AG20443 (cell line): ENCODE measurements around the gene MEDAG.
A peak's percentile ranks its signal among the peaks of the same experiment; 100 is the strongest.

Experiments
- DNase-seq: peaks from one replicate; pipeline ENCODE4 v3.0.0; 2012; ENCODE audit warnings: low spot score, mixed read lengths

The MEDAG gene

GRCh38 chr13:30872685-30873461 lies 33.2 kb upstream of the MEDAG start:
- DNase-seq, result peak; percentile 74

- DNase-seq, result no peak
Observed at GRCh38 chr13:30873499-30873898, 32.6 kb upstream of the MEDAG start.

GRCh38 chr13:30874111-30874510 lies 32.0 kb upstream of the MEDAG start:
- DNase-seq, result no peak

- peak; percentile 50 for DNase-seq
Observed at GRCh38 chr13:30874561-30874960, 31.5 kb upstream of the MEDAG start.

- DNase-seq, result peak; percentile 42
Observed at GRCh38 chr13:30877335-30877734, 28.7 kb upstream of the MEDAG start.

DNA sequence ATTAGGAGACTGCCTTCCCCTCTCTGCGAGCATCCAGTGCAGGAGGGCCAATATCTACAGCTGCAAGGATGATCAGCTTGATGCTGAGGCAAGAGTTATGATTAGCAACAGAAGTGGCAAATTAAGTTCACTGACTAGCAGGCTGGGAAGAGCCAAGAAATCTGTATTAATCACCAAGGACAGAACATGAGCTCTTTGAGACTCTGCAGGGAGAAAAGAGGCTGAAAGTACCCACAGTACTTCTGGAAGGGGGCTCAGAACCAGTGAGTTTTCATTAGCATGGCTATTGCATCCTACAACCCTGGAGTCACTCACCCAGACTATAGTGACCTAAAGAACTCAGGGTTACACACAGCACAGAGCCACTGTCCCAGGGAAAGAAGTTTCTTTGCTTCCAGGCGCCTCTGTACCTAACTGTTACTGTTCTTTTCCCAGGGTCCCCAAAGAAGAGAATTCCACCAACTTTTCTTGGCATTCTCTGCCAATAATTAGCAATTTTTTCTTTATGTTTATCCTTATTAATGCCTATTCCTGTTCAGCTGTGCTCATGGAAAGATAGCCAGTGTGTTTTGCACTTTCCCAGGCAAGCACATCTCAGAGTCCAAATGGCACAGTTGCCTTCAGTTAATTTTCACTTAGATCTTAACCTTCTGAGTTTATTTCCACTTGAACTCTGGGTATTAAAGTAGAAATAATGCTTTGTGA lies 25.8 kb upstream of the MEDAG start:
- DNase-seq, result peak; percentile 53

DNA sequence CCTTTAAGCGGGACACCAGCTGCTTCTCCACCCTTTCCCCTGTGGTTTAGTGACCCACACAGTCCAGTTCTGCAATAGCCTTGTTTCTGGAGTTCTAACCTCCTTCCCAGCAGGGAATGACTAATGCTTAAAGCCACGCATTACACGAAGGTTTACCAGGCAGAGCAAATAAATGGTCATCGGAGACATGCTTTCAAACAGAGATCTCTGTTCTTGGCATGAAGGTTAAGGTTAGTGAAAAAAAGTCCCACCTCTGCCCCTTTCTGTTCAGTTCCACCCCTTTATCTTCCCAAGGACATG lies 25.3 kb upstream of the MEDAG start:
- DNase-seq, result peak; percentile 84

GRCh38 chr13:30881191-30881651 lies 24.9 kb upstream of the MEDAG start:
- no peak for DNase-seq

- no peak for DNase-seq
Observed at GRCh38 chr13:30882026-30882850, 23.8 kb upstream of the MEDAG start.

- no peak for DNase-seq
Observed at GRCh38 chr13:30882996-30883766, 22.9 kb upstream of the MEDAG start.

DNA sequence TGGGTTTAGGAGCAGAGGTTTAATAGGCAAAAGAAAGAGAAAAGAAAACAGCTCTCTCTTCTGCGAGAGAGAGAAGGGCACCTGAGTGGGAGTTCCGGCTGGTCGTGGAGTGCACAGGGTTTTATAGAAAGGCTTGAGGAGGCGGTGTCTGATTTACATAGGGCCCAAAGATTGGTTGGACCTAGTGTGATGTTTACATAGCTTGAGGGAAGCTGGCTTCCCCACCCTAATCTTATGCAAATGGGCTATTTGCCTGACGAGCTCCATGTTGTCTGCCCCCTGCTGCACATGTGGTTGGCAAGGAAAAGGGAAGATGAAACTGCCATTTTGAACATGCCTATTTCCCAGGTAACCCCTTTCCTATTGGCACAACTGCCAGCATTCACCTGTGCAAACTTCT lies 21.5 kb upstream of the MEDAG start:
- DNase-seq, result no peak

GRCh38 chr13:30889196-30889690 lies 16.8 kb upstream of the MEDAG start:
- no peak for DNase-seq

GRCh38 chr13:30892966-30893365 lies 13.1 kb upstream of the MEDAG start:
- DNase-seq, result peak; percentile 74

GRCh38 chr13:30895773-30896172 lies 10.3 kb upstream of the MEDAG start:
- DNase-seq, result peak; percentile 88

DNA sequence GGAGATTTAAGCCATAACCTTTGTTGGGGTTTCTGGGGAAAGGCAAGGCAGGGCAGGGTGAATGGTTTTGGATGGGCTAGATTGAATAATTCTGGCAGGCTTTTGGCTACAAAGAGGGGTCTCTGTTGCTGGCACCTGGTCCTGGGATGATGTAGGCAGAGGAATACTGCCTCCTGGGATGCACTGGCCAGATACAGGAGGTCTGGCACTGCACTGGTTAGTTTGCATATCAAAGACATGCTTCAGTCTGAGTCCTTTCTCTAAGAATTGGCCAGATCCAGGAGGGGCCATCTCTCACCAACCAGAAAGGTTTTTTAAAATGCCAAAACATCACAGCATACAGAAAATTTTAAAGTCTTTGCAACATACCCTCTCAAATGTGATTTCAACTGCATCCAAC lies 8.0 kb upstream of the MEDAG start:
- no peak for DNase-seq

DNA sequence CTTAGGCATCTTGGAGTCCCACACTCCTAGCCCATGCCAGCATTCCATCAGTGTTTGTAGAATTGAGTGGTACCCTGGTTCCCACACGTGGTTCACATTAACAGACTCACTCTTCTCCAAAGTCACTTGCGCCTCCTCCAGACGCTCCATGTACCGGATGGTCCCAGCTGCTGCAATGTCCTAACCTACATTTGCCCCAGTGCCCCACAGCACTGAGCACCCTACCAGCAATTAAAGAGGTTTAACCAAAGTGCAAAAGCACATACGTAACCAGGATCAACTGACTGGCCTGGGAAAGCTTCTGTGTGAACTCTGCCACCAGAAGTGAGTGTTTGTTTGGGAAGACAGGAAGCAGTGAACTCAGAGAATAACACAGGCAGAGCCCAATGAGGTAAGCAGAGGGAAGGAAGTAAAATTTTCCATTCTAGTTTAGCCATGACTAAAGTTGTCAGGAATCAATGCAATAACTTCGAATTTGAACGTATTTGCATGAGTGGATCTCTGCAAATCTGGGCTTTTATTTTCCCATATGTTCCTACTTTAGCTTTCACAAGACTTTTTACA lies 7.3 kb upstream of the MEDAG start:
- DNase-seq, result peak; percentile 82

- DNase-seq, result no peak
Observed at GRCh38 chr13:30900436-30900835, 5.6 kb upstream of the MEDAG start.

GRCh38 chr13:30900952-30901749 lies 4.9 kb upstream of the MEDAG start:
- DNase-seq, result no peak

DNA sequence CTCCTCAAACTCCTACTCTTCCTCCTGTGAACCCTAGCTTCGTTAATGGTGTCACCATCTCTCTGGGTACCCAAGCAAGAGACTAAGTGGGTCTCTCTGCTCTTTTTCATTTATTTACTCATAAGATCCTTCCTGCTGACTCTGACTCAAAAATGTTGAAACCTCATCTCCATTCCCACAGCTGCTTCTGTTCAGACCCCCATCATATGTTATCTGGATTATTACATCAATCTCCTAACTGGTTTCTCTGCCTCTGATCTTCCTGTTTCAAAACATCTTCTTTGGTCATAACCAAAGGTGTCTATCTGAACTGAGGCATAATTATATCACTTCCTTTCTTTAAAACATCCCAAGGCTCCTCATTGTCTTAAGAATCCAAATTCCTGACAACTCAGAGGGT lies 2.0 kb upstream of the MEDAG start:
- DNase-seq, result no peak

DNA sequence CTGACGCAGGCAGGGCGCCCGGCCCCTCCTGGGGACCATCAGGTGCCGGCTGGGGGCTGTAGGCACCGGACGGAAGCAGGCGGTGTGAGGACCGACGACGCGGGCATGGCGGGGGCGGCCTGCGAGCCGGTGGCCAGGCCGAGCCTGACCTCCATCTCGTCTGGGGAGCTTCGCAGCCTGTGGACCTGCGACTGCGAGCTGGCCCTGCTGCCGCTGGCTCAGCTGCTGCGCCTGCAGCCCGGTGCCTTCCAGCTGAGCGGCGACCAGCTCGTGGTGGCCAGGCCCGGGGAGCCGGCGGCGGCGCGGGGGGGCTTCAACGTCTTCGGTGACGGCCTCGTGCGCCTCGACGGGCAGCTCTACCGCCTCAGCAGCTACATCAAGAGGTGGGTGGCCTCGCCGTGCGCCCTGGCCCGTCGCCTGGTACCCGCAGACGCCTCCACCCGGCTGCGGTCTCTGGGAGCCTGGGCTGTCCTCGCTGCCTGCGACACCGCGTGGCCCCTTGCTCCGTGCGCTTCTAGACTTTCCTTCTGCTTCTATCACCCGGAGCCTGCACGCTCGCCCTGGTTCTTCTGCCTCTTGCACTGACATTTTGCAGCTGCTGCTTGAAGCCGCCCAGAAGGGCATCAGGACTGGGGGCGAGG lies 460 bp downstream of the MEDAG start:
- DNase-seq, result peak; percentile 41
